A549 (cell line): ENCODE results near the gene PPWD1. TPM values are rescaled to one million over a fixed set of nuclear protein-coding genes. Genes with fewer than 3 reads are reported as not detected.

ENCODE experiments used
- ATAC-seq, 2 experiments: fragments of 200-7000 bp in 1 of 2; fragments of >200 bp in 1 of 2; cut with Nextera tagmentation in 1 of 2; cut with Tn5 transposase in 1 of 2; 3 replicates each; pipeline versions ENCODE4 v1.8.0 to v1.9.1; 2018 to 2020; ENCODE audit warnings: mild to moderate bottlenecking in 1 of 2, moderate library complexity in 1 of 2
- CTCF ChIA-PET: fragments of 300-600 bp; sonication (Branson Sonifier 250); formaldehyde crosslinking; extraction: SDS; loops from one replicate; lab custom pipeline; 2021; ENCODE audit warnings: antibody characterized with exemption, inconsistent platforms; lab: Yijun Ruan, JAX
- POLR2A ChIA-PET: fragments of 350-600 bp; formaldehyde crosslinking; extraction: SDS; loops from one replicate; lab custom pipeline; 2021; ENCODE audit warnings: antibody characterized with exemption, inconsistent platforms; lab: Yijun Ruan, JAX
- DNase-seq, 2 experiments: peaks; one replicate each; pipeline versions ENCODE4 v3.0.0 to v3.0.0-alpha.2; 2011 to 2016; ENCODE audit warnings: low read depth in 1 of 2, low spot score in 1 of 2
- FAIRE-seq: peaks from 2 replicates; lab custom pipeline; 2011; peaks lifted over from hg19 to GRCh38; lab: Jason Lieb, UNC
- H3K27ac ChIP-seq, 2 experiments: fragments of >200 bp; sonication (Bioruptor Twin); formaldehyde crosslinking; 3 replicates each; pipeline ENCODE4 v1.5.1; 2016 to 2017
- H3K4me1 ChIP-seq: fragments of >200 bp; sonication (Bioruptor Twin); formaldehyde crosslinking; 3 replicates; pipeline ENCODE4 v1.6.1; 2016
- H3K4me2 ChIP-seq: fragments of >200 bp; sonication (Bioruptor Twin); formaldehyde crosslinking; 3 replicates; pipeline ENCODE4 v1.6.1; 2016
- H3K4me3 ChIP-seq: fragments of >200 bp; sonication (Bioruptor Twin); formaldehyde crosslinking; 3 replicates; pipeline ENCODE4 v1.5.1; 2016
- H3K9me3 ChIP-seq: fragments of >200 bp; sonication (Bioruptor Twin); formaldehyde crosslinking; 3 replicates; pipeline ENCODE4 v1.6.1; 2016
- BHLHE40 ChIP-seq: IDR thresholded peaks from 2 replicates; pipeline ENCODE4 v1.6.1; 2012; ENCODE audit warnings: low read depth, low read length, inconsistent platforms
- CBX2 ChIP-seq: fragments of 200-600 bp; sonication (generic); IDR thresholded peaks from 2 replicates; pipeline ENCODE4 v1.6.1; 2016; ENCODE audit warnings: low read depth, mild to moderate bottlenecking, borderline replicate concordance
- CEBPB ChIP-seq, 2 experiments: fragments of >200 bp in 1 of 2; sonication (Bioruptor Twin) in 1 of 2; formaldehyde crosslinking in 1 of 2; IDR thresholded peaks; 2 replicates each; pipeline ENCODE4 v1.6.1; 2012 to 2016
- CHD2 ChIP-seq: fragments of 150-350 bp; IDR thresholded peaks from 2 replicates; pipeline ENCODE4 v1.6.1; 2014; ENCODE audit warnings: low read length; ENCODE audit not compliant: partially characterized antibody
- CTCF ChIP-seq: fragments of >200 bp; sonication (Bioruptor Twin); formaldehyde crosslinking; IDR thresholded peaks from 3 replicates; pipeline ENCODE4 v1.5.1; 2016
- E2F6 ChIP-seq: IDR thresholded peaks from 2 replicates; pipeline ENCODE4 v1.6.1; 2012; ENCODE audit warnings: low read depth, borderline replicate concordance
- EP300 ChIP-seq, 2 experiments: fragments of >200 bp; sonication (Bioruptor Twin); formaldehyde crosslinking; IDR thresholded peaks; 2 replicates in 1 of 2; 3 replicates in 1 of 2; pipeline ENCODE4 v1.6.1; 2016 to 2017
- ESRRA ChIP-seq: fragments of 150-350 bp; IDR thresholded peaks from 2 replicates; pipeline ENCODE4 v1.6.1; 2014; ENCODE audit warnings: mild to moderate bottlenecking, low read length, borderline replicate concordance
- FOSB ChIP-seq: fragments of 250-450 bp; sonication (Bioruptor Pico); IDR thresholded peaks from 2 replicates; pipeline ENCODE4 v1.5.0; 2020; ENCODE audit warnings: mild to moderate bottlenecking, moderate library complexity
- FOXS1 ChIP-seq: fragments of 250-450 bp; sonication (Bioruptor Pico); IDR thresholded peaks from 2 replicates; pipeline ENCODE4 v1.5.0; 2020; ENCODE audit warnings: mild to moderate bottlenecking, moderate library complexity
- HEYL ChIP-seq: fragments of 250-450 bp; sonication (Bioruptor Pico); IDR thresholded peaks from 2 replicates; pipeline ENCODE4 v1.8.0; 2021; ENCODE audit warnings: mild to moderate bottlenecking, moderate library complexity
- HOXB13 ChIP-seq: fragments of 250-450 bp; sonication (Bioruptor Pico); IDR thresholded peaks from 2 replicates; pipeline ENCODE4 v1.5.0; 2020; ENCODE audit warnings: low read depth, mild to moderate bottlenecking, moderate library complexity
- HOXB5 ChIP-seq: fragments of 250-450 bp; sonication (Bioruptor Pico); IDR thresholded peaks from 2 replicates; pipeline ENCODE4 v1.5.0; 2020; ENCODE audit warnings: mild to moderate bottlenecking, moderate library complexity
- JUN ChIP-seq, 2 experiments: fragments of >200 bp; sonication (Bioruptor Twin); formaldehyde crosslinking; IDR thresholded peaks; 2 replicates in 1 of 2; 3 replicates in 1 of 2; pipeline ENCODE4 v1.6.1; 2016 to 2017
- MAFK ChIP-seq: fragments of 450-650 bp; IDR thresholded peaks from 2 replicates; pipeline ENCODE4 v1.6.1; 2014; ENCODE audit not compliant: partially characterized antibody
- MAX ChIP-seq: IDR thresholded peaks from 2 replicates; pipeline ENCODE4 v1.6.1; 2012
- MYC ChIP-seq: IDR thresholded peaks from 2 replicates; pipeline ENCODE4 v1.6.1; 2012; ENCODE audit warnings: mild to moderate bottlenecking, inconsistent platforms, low read length, improper control_type of control experiment, borderline replicate concordance
- NFE2L2 ChIP-seq: fragments of 150-350 bp; conservative IDR thresholded peaks from 2 replicates; pipeline ENCODE4 v1.6.1; 2014; ENCODE audit warnings: low read length
- NPAS2 ChIP-seq: fragments of 250-450 bp; sonication (Bioruptor Pico); IDR thresholded peaks from 2 replicates; pipeline ENCODE4 v1.8.0; 2022; ENCODE audit warnings: mild to moderate bottlenecking, moderate library complexity, borderline replicate concordance
- PBX3 ChIP-seq: IDR thresholded peaks from 2 replicates; pipeline ENCODE4 v1.6.1; 2012
- PHF8 ChIP-seq: fragments of 200-600 bp; sonication (generic); IDR thresholded peaks from 2 replicates; pipeline ENCODE4 v1.6.1; 2016; ENCODE audit warnings: low read depth, mild to moderate bottlenecking, antibody characterized with exemption, moderate library complexity, borderline replicate concordance
- RAD21 ChIP-seq, 2 experiments: fragments of >200 bp in 1 of 2; sonication (Bioruptor Twin) in 1 of 2; formaldehyde crosslinking in 1 of 2; IDR thresholded peaks in 1 of 2; conservative IDR thresholded peaks in 1 of 2; 2 replicates in 1 of 2; 3 replicates in 1 of 2; pipeline ENCODE4 v1.6.1; 2012 to 2018; ENCODE audit warnings: inconsistent platforms in 1 of 2
- RARB ChIP-seq: fragments of 250-450 bp; sonication (Bioruptor Pico); IDR thresholded peaks from 2 replicates; pipeline ENCODE4 v1.8.0; 2021; ENCODE audit warnings: mild to moderate bottlenecking, moderate library complexity
- RCOR1 ChIP-seq: fragments of 150-350 bp; IDR thresholded peaks from 2 replicates; pipeline ENCODE4 v1.6.1; 2014; ENCODE audit warnings: antibody characterized with exemption, low read length, low read depth
- RNF2 ChIP-seq: fragments of 200-600 bp; sonication (generic); IDR thresholded peaks from 2 replicates; pipeline ENCODE4 v1.6.1; 2016; ENCODE audit warnings: low read depth, mild to moderate bottlenecking, antibody characterized with exemption, moderate library complexity, borderline replicate concordance
- TFCP2L1 ChIP-seq: fragments of 250-450 bp; sonication (Bioruptor Pico); IDR thresholded peaks from 2 replicates; pipeline ENCODE4 v1.5.0; 2021; ENCODE audit warnings: mild to moderate bottlenecking
- USF2 ChIP-seq: fragments of 450-650 bp; IDR thresholded peaks from 2 replicates; pipeline ENCODE4 v1.6.1; 2014; ENCODE audit warnings: antibody characterized with exemption
- ZC3H11A ChIP-seq: fragments of 450-650 bp; IDR thresholded peaks from 2 replicates; pipeline ENCODE4 v1.6.1; 2014; ENCODE audit warnings: antibody characterized with exemption, mild to moderate bottlenecking
- ZNF302 ChIP-seq: fragments of 250-450 bp; sonication (Bioruptor Pico); IDR thresholded peaks from 2 replicates; pipeline ENCODE4 v1.9.0; 2021; ENCODE audit warnings: inconsistent platforms, mild to moderate bottlenecking, moderate library complexity
- WGBS: methylation state at CpG from one replicate; pipeline ENCODE4 v1.1.6; 2017; ENCODE audit errors: missing lambda C conversion rate; 5-methylcytosine and 5-hydroxymethylcytosine counted together
- polyA plus RNA-seq, 4 experiments: library from polyadenylated mRNA; depleted of rRNA in 3 of 4; stranded (reverse); fragments of >200 nt; fragmentation: RNase III in 1 of 4; extraction: RNeasy Plus Mini Kit Qiagen cat#74134 plus additional on column Dnase treatment in 1 of 4; gene quantifications; 2 replicates in 3 of 4; 3 replicates in 1 of 4; pipeline ENCODE4 v1.2.3, GENCODE V29; 2011 to 2017

PPWD1 gene
- polyA plus RNA-seq, 2 of the 4 experiments (the other 2 are of a cell fraction): 15.3 to 27.7 TPM

GRCh38 chr5:65546141-65546540, 17.0 kb upstream of the PPWD1 start:
- no peak for FAIRE-seq

GRCh38 chr5:65548281-65548680, 14.8 kb upstream of the PPWD1 start:
- TF ChIP-seq NPAS2 (CRISPR knock-in tag): no peak
- TF ChIP-seq CBX2: no peak
- TF ChIP-seq NFE2L2: no peak
- TF ChIP-seq ESRRA: no peak
- TF ChIP-seq FOSB (CRISPR knock-in tag): no peak
- no peak for TF ChIP-seq PBX3
- TF ChIP-seq RCOR1: no peak
- no peak for TF ChIP-seq HOXB13 (CRISPR knock-in tag)
- no peak for TF ChIP-seq CHD2
- no peak for TF ChIP-seq HOXB5
- no peak for TF ChIP-seq JUN (IDR thresholded peaks at IDR 0.05)
- no peak for TF ChIP-seq MAX
- no peak for TF ChIP-seq RNF2
- no peak for TF ChIP-seq RAD21 (conservative IDR thresholded peaks at IDR 0.05 in 1 of 2, IDR thresholded peaks at IDR 0.05 in 1 of 2)
- no peak for TF ChIP-seq BHLHE40
- no peak for TF ChIP-seq RARB (CRISPR knock-in tag)
- no peak for TF ChIP-seq MYC
- no peak for TF ChIP-seq CTCF
- ATAC-seq (no peak), DNase-seq (no peak), FAIRE-seq (no peak)
- Histone ChIP-seq H3K9me3 (no peaks in the 10 kb centered on the region), H3K4me1 (no peaks in the 10 kb centered on the region), H3K4me3 (no peak overlapping the region), H3K27ac (no peak overlapping the region), H3K4me2 (no peak overlapping the region)
- POLR2A ChIA-PET: no interaction called here
- 93% methylated on average over 7 of the region's 7 CpGs for WGBS
- CTCF ChIA-PET: interaction anchor here (1.2 kb wide), 1 partner anchor 8 kb away, joined by 4 read pairs; no protein-coding TSS in a partner anchor

More at GRCh38 chr5:65546141-65546540, 17.0 kb upstream of the PPWD1 start:
- no peak for TF ChIP-seq USF2
- TF ChIP-seq MAFK: peak; percentile 36
- TF ChIP-seq, all 56 proteins: peak for 1
- Histone ChIP-seq H3K4me1 (no peaks in the 10 kb centered on the region), H3K4me3 (no peak overlapping the region), H3K4me2 (no peak overlapping the region), H3K9me3 (no peaks in the 10 kb centered on the region), H3K27ac (no peak overlapping the region)
- 92% methylated on average over 5 of the region's 5 CpGs for whole genome bisulfite sequencing
- CTCF ChIA-PET: interaction anchor here (1.2 kb wide), 1 partner anchor 11 kb away, joined by 3 read pairs; no protein-coding TSS in a partner anchor
- ATAC-seq: no peak
- no peak for DNase-seq
- POLR2A ChIA-PET: no interaction called here

GRCh38 chr5:65553941-65554340, 9.2 kb upstream of the PPWD1 start:
- no peak for FAIRE-seq
- CTCF ChIA-PET: no interaction called here
- Histone ChIP-seq H3K9me3 (no peaks in the 10 kb centered on the region), H3K4me3 (no peak overlapping the region), H3K27ac (no peak overlapping the region), H3K4me2 (no peak overlapping the region), H3K4me1 (no peaks in the 10 kb centered on the region)
- ATAC-seq: no peak
- WGBS: 76% methylated on average over 5 of the region's 5 CpGs
- DNase-seq: no peak
- POLR2A ChIA-PET: interaction anchor here (2.4 kb wide), 1 partner anchor 9 kb away, joined by 9 read pairs; the partner anchor contains the start of genes CENPK and PPWD1
- no peak for TF ChIP-seq EP300 (IDR thresholded peaks at IDR 0.05)
- TF ChIP-seq ZNF302: no peak
- TF ChIP-seq RAD21 (conservative IDR thresholded peaks at IDR 0.05 in 1 of 2, IDR thresholded peaks at IDR 0.05 in 1 of 2): no peak
- no peak for TF ChIP-seq ESRRA
- no peak for TF ChIP-seq TFCP2L1
- TF ChIP-seq CBX2: no peak
- no peak for TF ChIP-seq PHF8
- no peak for TF ChIP-seq ZC3H11A
- TF ChIP-seq HOXB5: no peak
- TF ChIP-seq HEYL: no peak
- TF ChIP-seq E2F6: no peak
- no peak for TF ChIP-seq FOXS1
- no peak for TF ChIP-seq HOXB13 (CRISPR knock-in tag)
- no peak for TF ChIP-seq CEBPB (IDR thresholded peaks at IDR 0.05)
